H1 (cell line): ENCODE results near the gene URGCP. TPM values are rescaled to one million over a fixed set of nuclear protein-coding genes. Genes with fewer than 3 reads are reported as not detected.

Source experiments
- polyA plus RNA-seq, 7 experiments: library from polyadenylated mRNA; depleted of rRNA in 3 of 7; stranded (reverse) in 5 of 7; unstranded in 2 of 7; fragments of >200 nt in 5 of 7; fragments of 200-250 nt in 2 of 7; gene quantifications; 1 replicate in 5 of 7; 2 replicates in 1 of 7; 4 replicates in 1 of 7; pipeline versions ENCODE4 v1.2.1 to v1.2.3, GENCODE V29; 2011 to 2013; ENCODE audit warnings: missing spikeins in 2 of 7, mixed read lengths in 2 of 7
- total RNA-seq: library from RNA; stranded (reverse); fragmentation: NEBNext Ultra II Directional; extraction: Animal tissue kit (Norgen Biotek cat#: 25700); gene quantifications from 2 replicates; pipeline ENCODE4 v1.2.1, GENCODE V29; 2021
- TF ChIP-seq, protein P1 (sequence below), 3 experiments: IDR thresholded peaks; 1 replicate in 2 of 3; 2 replicates in 1 of 3; pipeline versions ENCODE4 v1.5.1 to v1.6.1; 2011; ENCODE audit warnings: low read length in 3 of 3, mild to moderate bottlenecking in 3 of 3, inconsistent platforms in 2 of 3, low read depth in 1 of 3, moderate library complexity in 1 of 3; ENCODE audit not compliant: insufficient read depth in 1 of 3; ENCODE audit errors: control extremely low read depth in 1 of 3

The URGCP gene
- total and polyA plus RNA-seq, 2 of the 8 experiments (the other 6 are each of a cell fraction or from before 2014, with no cell fraction given): 9.0 to 18.7 TPM

DNA sequence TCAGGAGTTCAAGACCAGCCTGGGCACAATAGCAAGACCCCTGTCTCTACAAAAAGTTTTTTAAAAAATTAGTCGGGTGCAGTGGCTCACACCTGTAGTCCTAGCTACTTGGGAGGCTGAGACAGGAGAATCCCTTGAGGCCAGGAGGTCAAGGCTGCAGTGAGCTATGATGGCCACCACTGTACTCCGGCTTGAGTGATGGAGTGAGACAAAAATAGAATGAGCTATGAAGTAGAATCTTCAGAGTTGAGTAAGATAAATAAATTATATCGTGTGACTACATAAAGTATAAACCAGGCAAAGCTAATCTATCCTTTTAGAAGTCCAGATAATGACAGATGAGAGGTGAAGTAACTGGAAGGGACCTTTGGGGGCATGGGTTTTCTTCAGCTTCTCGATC lies 21.8 kb downstream of the URGCP start (continued):
- TF ChIP-seq, protein P1, sequence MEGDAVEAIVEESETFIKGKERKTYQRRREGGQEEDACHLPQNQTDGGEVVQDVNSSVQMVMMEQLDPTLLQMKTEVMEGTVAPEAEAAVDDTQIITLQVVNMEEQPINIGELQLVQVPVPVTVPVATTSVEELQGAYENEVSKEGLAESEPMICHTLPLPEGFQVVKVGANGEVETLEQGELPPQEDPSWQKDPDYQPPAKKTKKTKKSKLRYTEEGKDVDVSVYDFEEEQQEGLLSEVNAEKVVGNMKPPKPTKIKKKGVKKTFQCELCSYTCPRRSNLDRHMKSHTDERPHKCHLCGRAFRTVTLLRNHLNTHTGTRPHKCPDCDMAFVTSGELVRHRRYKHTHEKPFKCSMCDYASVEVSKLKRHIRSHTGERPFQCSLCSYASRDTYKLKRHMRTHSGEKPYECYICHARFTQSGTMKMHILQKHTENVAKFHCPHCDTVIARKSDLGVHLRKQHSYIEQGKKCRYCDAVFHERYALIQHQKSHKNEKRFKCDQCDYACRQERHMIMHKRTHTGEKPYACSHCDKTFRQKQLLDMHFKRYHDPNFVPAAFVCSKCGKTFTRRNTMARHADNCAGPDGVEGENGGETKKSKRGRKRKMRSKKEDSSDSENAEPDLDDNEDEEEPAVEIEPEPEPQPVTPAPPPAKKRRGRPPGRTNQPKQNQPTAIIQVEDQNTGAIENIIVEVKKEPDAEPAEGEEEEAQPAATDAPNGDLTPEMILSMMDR (IDR thresholded peaks at IDR 0.05; ENCODE audit: control extremely low read depth in 1 of 3, insufficient read depth in 1 of 3, low read depth in 1 of 3, low read length in 3 of 3): no peak
